ENCODE measurements around the gene KRTAP10-1.

GRCh38 chr21:44527983-44528633, 11.9 kb downstream of the KRTAP10-1 start:
- no peak for TF ChIP-seq POLR2A (IDR thresholded peaks at IDR 0.05)
- TF ChIP-seq CTCF (IDR thresholded peaks at IDR 0.05): no peak
